BJ (cell line): Measurements from ENCODE around the gene SSB. TPM values are rescaled to one million over a fixed set of nuclear protein-coding genes. Genes with fewer than 3 reads are reported as not detected.
"Not testable (repeated sequence)": the region's sequence is repeated elsewhere in the genome, so short reads cannot be mapped to it uniquely, and the experiment has no call there.

Experiments
- CTCF ChIA-PET: fragments of 350-600 bp; formaldehyde crosslinking; extraction: SDS; loops from one replicate; lab custom pipeline; 2021; ENCODE audit warnings: antibody characterized with exemption, inconsistent platforms; lab: Yijun Ruan, JAX
- POLR2A ChIA-PET: fragments of 300-600 bp; sonication (Branson Sonifier 250); formaldehyde crosslinking; extraction: SDS; loops from one replicate; lab custom pipeline; 2021; ENCODE audit warnings: antibody characterized with exemption; lab: Charles Lee
- DNase-seq: peaks from one replicate; pipeline ENCODE4 v3.0.0-alpha.2; 2011; ENCODE audit warnings: low read depth
- H3K27me3 ChIP-seq: 2 replicates; pipeline ENCODE4 v1.6.0; 2011; ENCODE audit warnings: low read length; ENCODE audit not compliant: control insufficient read depth, insufficient read depth
- H3K36me3 ChIP-seq: 2 replicates; pipeline ENCODE4 v1.5.1; 2011; ENCODE audit warnings: low read length; ENCODE audit not compliant: control insufficient read depth, insufficient read depth
- H3K4me3 ChIP-seq: 2 replicates; pipeline ENCODE4 v1.5.1; 2011; ENCODE audit warnings: low read depth, mild to moderate bottlenecking, control low read depth, low read length
- CTCF ChIP-seq: IDR thresholded peaks from 2 replicates; pipeline ENCODE4 v1.5.1; 2011; ENCODE audit warnings: low read depth, mild to moderate bottlenecking, control low read depth, inconsistent platforms, low read length, moderate library complexity; ENCODE audit not compliant: insufficient read depth
- polyA plus RNA-seq: library from polyadenylated mRNA; depleted of rRNA; stranded (reverse); fragments of >200 nt; gene quantifications from 2 replicates; pipeline ENCODE4 v1.2.3, GENCODE V29; 2011

The SSB gene
- polyA plus RNA-seq, 1 experiment: 35.8 TPM

- POLR2A ChIA-PET: no interaction called here
- Histone ChIP-seq H3K36me3 (no peaks in the 10 kb centered on the region), H3K27me3 (no peaks in the 10 kb centered on the region), H3K4me3 (no peak overlapping the region)
- TF ChIP-seq CTCF: no peak
- CTCF ChIA-PET: interaction anchor here (0.8 to 2.4 kb wide), 2 partner anchors 10 to 11 kb away, joined by 3 to 8 read pairs; partner anchors contain the start of gene METTL5
- DNase-seq: no peak
Observed at GRCh38 chr2:169834401-169834800, 35.7 kb downstream of the SSB start.

GRCh38 chr2:169838743-169839489 is 40.2 kb downstream of the SSB start:
- CTCF ChIA-PET: interaction anchor here (1.2 kb wide), 1 partner anchor 90 kb away, joined by 3 read pairs; no protein-coding TSS in a partner anchor
- no peak for TF ChIP-seq CTCF
- Histone ChIP-seq H3K27me3 (no peaks in the 10 kb centered on the region), H3K36me3 (no peaks in the 10 kb centered on the region), H3K4me3 (no peak overlapping the region)
- POLR2A ChIA-PET: no interaction called here
- DNase-seq: no peak

- TF ChIP-seq CTCF: no peak
- Histone ChIP-seq H3K4me3 (no peak overlapping the region), H3K27me3 (no peaks in the 10 kb centered on the region), H3K36me3 (no peaks in the 10 kb centered on the region)
- DNase-seq: no peak
- ChIA-PET POLR2A (no interaction called here), CTCF (no interaction called here)
Observed at GRCh38 chr2:169839954-169840746, 41.5 kb downstream of the SSB start.

- Histone ChIP-seq H3K36me3 (no peaks in the 10 kb centered on the region), H3K4me3 (no peak overlapping the region), H3K27me3 (no peaks in the 10 kb centered on the region)
- DNase-seq: no peak
- CTCF ChIA-PET: no interaction called here
- TF ChIP-seq CTCF: no peak
- POLR2A ChIA-PET: no interaction called here
Observed at GRCh38 chr2:169840747-169841142, 42.1 kb downstream of the SSB start.

GRCh38 chr2:169841625-169842024 is 43.0 kb downstream of the SSB start:
- DNase-seq, POLR2A ChIA-PET, H3K36me3 ChIP-seq, H3K27me3 ChIP-seq, H3K4me3 ChIP-seq: not testable (repeated sequence)
- CTCF ChIA-PET: interaction anchor here (0.6 kb wide), 1 partner anchor 12 kb away, joined by 3 read pairs; no protein-coding TSS in a partner anchor
